ENCODE results near the gene CD109. TPM values are rescaled to one million over a fixed set of nuclear protein-coding genes. Genes with fewer than 3 reads are reported as not detected.

The CD109 gene
- total and polyA plus RNA-seq, 2 of the 8 experiments (the other 6 are each of a cell fraction or from before 2014, with no cell fraction given) = 1.4 to 5.3 TPM

DNA sequence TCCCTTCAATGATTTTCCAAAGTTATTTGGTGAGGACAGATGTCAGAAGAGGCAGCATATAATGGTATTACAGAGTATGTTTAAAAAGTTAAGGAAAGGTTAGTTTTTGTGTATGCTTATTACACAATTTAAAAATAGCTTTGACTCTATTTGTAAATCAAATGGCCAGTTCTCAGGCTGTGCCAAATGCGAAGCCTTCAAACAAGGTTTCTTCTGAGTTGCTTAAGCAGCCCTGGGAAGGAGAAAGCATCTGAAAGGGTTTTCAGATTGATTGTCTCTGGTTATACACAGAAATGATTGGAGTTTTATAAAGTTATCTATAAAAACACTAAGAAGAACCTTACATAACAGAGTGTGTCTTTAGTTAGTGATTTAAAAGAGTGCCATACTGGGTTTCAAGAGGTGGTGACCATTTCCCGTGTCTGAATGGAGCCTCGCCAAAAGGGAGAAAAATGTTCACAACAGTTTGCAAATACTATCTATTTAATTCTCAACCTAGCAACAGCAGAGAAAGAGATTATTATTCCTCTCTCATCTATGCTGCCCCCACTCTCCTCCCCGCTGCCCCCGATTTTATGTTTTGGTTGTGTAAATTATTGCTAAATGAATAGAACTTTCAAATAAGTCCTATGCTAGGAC is 16.7 kb downstream of the CD109 start:
- 92% methylated on average over 5 of the region's 5 CpGs; no CpG with 5 or more reads in 1 of the 2 experiments for WGBS, 2 experiments (ENCODE audit: extremely low coverage in 1 of 2, insufficient coverage in 1 of 2, insufficient read length in 1 of 2, insufficient replicate concordance in 2 of 2, low coverage in 1 of 2, low lambda C conversion rate in 2 of 2, missing lambda C conversion rate in 1 of 2)
- no peak for TF ChIP-seq BRCA1 (IDR thresholded peaks at IDR 0.05; ENCODE audit: low read depth, low read length)
- TF ChIP-seq SP2 (IDR thresholded peaks at IDR 0.05; ENCODE audit: low read length) = no peak
- TF ChIP-seq RXRA (IDR thresholded peaks at IDR 0.05; ENCODE audit: insufficient read depth, low read depth, low read length) = no peak
- TF ChIP-seq TEAD4 (IDR thresholded peaks at IDR 0.05; ENCODE audit: low read depth, low read length) = no peak
- TF ChIP-seq, protein P1, sequence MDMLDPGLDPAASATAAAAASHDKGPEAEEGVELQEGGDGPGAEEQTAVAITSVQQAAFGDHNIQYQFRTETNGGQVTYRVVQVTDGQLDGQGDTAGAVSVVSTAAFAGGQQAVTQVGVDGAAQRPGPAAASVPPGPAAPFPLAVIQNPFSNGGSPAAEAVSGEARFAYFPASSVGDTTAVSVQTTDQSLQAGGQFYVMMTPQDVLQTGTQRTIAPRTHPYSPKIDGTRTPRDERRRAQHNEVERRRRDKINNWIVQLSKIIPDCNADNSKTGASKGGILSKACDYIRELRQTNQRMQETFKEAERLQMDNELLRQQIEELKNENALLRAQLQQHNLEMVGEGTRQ (IDR thresholded peaks at IDR 0.05; ENCODE audit: low read length) = no peak
- no peak for TF ChIP-seq MAFK (IDR thresholded peaks at IDR 0.05; ENCODE audit: low read depth, low read length)
- TF ChIP-seq BCL11A (IDR thresholded peaks at IDR 0.05; ENCODE audit: low read depth in 2 of 2, low read length in 2 of 2) = no peak
- TF ChIP-seq RBBP5 (IDR thresholded peaks at IDR 0.05; ENCODE audit: borderline replicate concordance, low read depth, low read length) = no peak
- Histone ChIP-seq H3K79me1 (ENCODE audit: low read depth, low read length) (no peaks in the 10 kb centered on the region), H3K14ac (ENCODE audit: insufficient read length) (no peak overlapping the region), H4K20me1 (replicated peaks in 1 of 2; ENCODE audit: control insufficient read depth in 1 of 2, insufficient read depth in 2 of 2, low read length in 2 of 2) (no peaks in the 10 kb centered on the region), H2BK15ac (ENCODE audit: low read length) (no peak overlapping the region), H4K5ac (ENCODE audit: insufficient read length, low read depth, low read length) (no peak overlapping the region), H2AFZ (ENCODE audit: low read length) (no peak overlapping the region), H3K36me3 (ENCODE audit: control insufficient read depth in 2 of 4, insufficient read depth in 4 of 4, low read length in 3 of 4) (no peaks in the 10 kb centered on the region), H3K4me1 (replicated peaks in 1 of 4; ENCODE audit: control insufficient read depth in 3 of 4, insufficient read depth in 4 of 4, low read length in 3 of 4) (peaks cover 0 to 4% (median 3%) of the 10 kb centered on the region in 4 experiments; a peak in 4 of 7 replicates), H3K79me2 (ENCODE audit: control insufficient read depth in 1 of 2, insufficient read depth in 2 of 2, low read length in 2 of 2) (no peaks in the 10 kb centered on the region), H4K8ac (ENCODE audit: extremely low read depth, insufficient read depth, low read length) (no peak overlapping the region), H3K4me2 (ENCODE audit: insufficient read depth in 1 of 2, low read depth in 2 of 2, low read length in 2 of 2) (no peak overlapping the region), H3K18ac (ENCODE audit: extremely low read depth, low read length) (no peak overlapping the region), H3K27me3 (replicated peaks in 1 of 4; ENCODE audit: control insufficient read depth in 3 of 4, extremely low read depth in 1 of 4, insufficient read depth in 3 of 4, low read length in 3 of 4) (no peaks in the 10 kb centered on the region), H3K27ac (ENCODE audit: low read depth, low read length) (no peak overlapping the region), H3K56ac (replicated peaks; ENCODE audit: insufficient read length, low read depth, low read length) (no peak overlapping the region), H2AK5ac (ENCODE audit: low read depth, low read length) (no peak overlapping the region), H3K23me2 (ENCODE audit: low read depth, low read length) (no peaks in the 10 kb centered on the region), H3K9ac (replicated peaks in 1 of 4; ENCODE audit: extremely low read depth in 1 of 4, low read depth in 3 of 4, low read length in 3 of 4) (no peak overlapping the region), H2BK12ac (ENCODE audit: low read depth, low read length) (no peak overlapping the region), H3K23ac (ENCODE audit: insufficient read length) (no peak overlapping the region), H3K9me3 (ENCODE audit: insufficient read depth in 2 of 2, low read depth in 1 of 2, low read length in 1 of 2) (no peaks in the 10 kb centered on the region), H4K91ac (replicated peaks; ENCODE audit: insufficient read length, low read length) (no peak overlapping the region), H2BK120ac (replicated peaks; ENCODE audit: low read depth, low read length) (no peak overlapping the region), H3K4ac (replicated peaks; ENCODE audit: insufficient read length, low read depth, low read length) (no peak overlapping the region), H2BK20ac (ENCODE audit: low read length) (no peak overlapping the region), H2BK5ac (ENCODE audit: low read depth, low read length) (no peak overlapping the region), H3K4me3 (ENCODE audit: extremely low read depth in 1 of 4, insufficient read depth in 2 of 4, low read depth in 3 of 4, low read length in 4 of 4) (no peak overlapping the region)
- CTCF ChIA-PET (ENCODE audit: partially characterized antibody) = interaction anchor here (1.0 to 2.6 kb wide), 3 partner anchors 20 to 37 kb away, joined by 3 to 16 read pairs (median 5); no protein-coding TSS in a partner anchor
- no peak for FAIRE-seq
- POLR2A ChIA-PET (ENCODE audit: partially characterized antibody) = interaction anchor here (1.6 kb wide), 1 partner anchor 10 kb away, joined by 7 read pairs; no protein-coding TSS in a partner anchor
- DNase-seq (ENCODE audit: low read depth in 1 of 2, low spot score in 2 of 2) = no peak

Data from H1 (cell line).